Endothelial cell of hepatic sinusoid (primary cell): ENCODE results near the gene CRLF1.

Source experiments
- in situ Hi-C: cut with HindIII; loops from 2 replicates; pipeline ENCODE4 v1.10.0; 2017; ENCODE audit warnings: low sequenced_read_pairs

CRLF1 gene, protein sequence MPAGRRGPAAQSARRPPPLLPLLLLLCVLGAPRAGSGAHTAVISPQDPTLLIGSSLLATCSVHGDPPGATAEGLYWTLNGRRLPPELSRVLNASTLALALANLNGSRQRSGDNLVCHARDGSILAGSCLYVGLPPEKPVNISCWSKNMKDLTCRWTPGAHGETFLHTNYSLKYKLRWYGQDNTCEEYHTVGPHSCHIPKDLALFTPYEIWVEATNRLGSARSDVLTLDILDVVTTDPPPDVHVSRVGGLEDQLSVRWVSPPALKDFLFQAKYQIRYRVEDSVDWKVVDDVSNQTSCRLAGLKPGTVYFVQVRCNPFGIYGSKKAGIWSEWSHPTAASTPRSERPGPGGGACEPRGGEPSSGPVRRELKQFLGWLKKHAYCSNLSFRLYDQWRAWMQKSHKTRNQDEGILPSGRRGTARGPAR

GRCh38 chr19:18606281-18607225 is at the start of gene CRLF1:
TSS of gene CRLF1 (minus strand) at chr19:18606799. CDS start at chr19:18606656, 143 bp downstream.
- in situ Hi-C loops, result no loop called here

GRCh38 chr19:18655173-18655844 is 48.7 kb upstream of the CRLF1 start:
- in situ Hi-C loops, result no loop called here

GRCh38 chr19:18654469-18654868 is 47.9 kb upstream of the CRLF1 start:
- in situ Hi-C loops, result no loop called here

DNA sequence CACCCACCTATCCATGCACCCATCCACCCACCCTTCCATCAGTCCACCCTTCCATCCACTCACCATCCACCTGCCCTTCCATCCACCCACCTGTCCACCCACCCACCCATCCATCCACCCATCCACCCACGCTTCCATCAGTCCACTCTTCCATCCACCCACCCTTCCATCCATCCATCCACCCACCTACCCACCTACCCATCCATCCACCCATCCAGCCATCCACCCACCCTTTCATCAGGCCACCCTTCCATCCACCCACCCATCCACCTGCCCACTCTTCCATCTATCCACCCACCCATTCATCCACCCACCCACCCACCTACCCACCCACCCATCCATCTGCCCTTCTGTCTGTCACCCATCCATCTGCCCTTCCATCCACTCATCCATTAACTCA is 47.3 kb upstream of the CRLF1 start:
- in situ Hi-C loops, result no loop called here

DNA sequence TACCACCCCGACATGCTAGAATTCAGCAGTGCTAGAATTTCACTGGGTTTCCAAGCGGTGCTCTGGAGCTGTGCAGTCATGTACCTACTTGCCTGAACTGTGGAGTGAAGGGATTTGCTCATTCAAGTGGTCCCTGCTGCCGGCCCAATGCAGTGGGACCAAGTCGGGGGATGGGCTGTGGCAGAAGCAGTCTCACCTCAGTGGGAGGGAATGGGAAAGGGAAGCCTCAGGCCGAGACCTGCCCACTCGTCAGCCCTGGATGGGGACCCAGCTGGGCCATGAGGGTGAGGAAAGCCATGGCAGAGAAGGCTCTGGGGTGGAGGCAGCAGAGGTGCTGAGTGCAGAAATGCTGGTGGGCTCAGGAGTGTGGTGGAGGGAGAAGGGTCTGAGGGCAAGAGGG is 45.1 kb upstream of the CRLF1 start:
- in situ Hi-C loops, result no loop called here

DNA sequence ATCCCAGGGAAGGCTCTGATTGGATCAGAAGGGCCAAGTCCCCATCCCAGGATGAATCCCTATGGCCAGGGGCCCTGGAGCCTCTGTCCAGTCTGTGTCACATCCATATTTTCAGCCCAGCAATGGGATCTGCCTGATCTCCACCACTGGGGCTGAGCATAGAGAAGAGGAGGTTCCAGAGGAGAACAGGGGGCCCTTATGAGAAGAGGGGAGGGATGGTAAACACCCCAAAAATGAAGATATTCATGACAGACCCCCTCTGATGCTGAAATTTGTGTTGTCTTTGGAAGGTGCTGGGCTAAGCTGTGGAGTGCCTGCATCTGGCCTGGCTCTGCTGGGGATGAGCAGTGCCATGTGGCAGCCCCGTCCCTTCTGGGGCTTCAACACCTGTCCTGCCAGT is 44.7 kb upstream of the CRLF1 start:
- in situ Hi-C loops, result no loop called here

GRCh38 chr19:18650468-18651041 is 44.0 kb upstream of the CRLF1 start:
- in situ Hi-C loops, result no loop called here

- in situ Hi-C loops, result no loop called here
Measured at GRCh38 chr19:18650021-18650390, 43.4 kb upstream of the CRLF1 start.

GRCh38 chr19:18649371-18650020 is 42.9 kb upstream of the CRLF1 start:
- in situ Hi-C loops, result loop anchor here (5.0 to 10.0 kb wide), 2 partner anchors 108 to 135 kb away; no protein-coding TSS in a partner anchor

GRCh38 chr19:18648973-18649315 is 42.3 kb upstream of the CRLF1 start:
- in situ Hi-C loops, result loop anchor here (5.0 to 10.0 kb wide), 2 partner anchors 108 to 134 kb away; no protein-coding TSS in a partner anchor

DNA sequence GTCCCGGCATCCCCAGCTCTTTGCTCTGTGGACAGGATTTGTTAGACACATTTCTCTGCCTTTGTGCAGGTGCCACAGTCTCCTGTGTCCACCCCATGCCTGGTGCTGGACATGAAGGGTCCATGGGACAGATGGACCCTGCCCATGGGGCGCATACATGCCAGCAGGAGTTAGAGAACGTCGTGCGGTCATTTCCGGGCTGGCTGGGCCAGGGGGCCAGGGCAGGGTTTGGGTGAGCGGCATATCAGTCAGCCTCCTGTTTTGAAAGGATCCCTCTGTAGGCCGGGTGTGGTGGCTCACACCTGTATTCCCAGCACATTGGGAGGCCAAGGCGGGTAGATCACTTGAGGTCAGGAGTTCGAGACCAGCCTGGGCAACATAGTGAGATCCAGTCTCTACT is 41.2 kb upstream of the CRLF1 start:
- in situ Hi-C loops, result loop anchor here (5.0 to 10.0 kb wide), 2 partner anchors 109 to 133 kb away; no protein-coding TSS in a partner anchor

GRCh38 chr19:18647371-18647767 is 40.8 kb upstream of the CRLF1 start:
- in situ Hi-C loops, result loop anchor here (5.0 to 10.0 kb wide), 2 partner anchors 110 to 133 kb away; no protein-coding TSS in a partner anchor

DNA sequence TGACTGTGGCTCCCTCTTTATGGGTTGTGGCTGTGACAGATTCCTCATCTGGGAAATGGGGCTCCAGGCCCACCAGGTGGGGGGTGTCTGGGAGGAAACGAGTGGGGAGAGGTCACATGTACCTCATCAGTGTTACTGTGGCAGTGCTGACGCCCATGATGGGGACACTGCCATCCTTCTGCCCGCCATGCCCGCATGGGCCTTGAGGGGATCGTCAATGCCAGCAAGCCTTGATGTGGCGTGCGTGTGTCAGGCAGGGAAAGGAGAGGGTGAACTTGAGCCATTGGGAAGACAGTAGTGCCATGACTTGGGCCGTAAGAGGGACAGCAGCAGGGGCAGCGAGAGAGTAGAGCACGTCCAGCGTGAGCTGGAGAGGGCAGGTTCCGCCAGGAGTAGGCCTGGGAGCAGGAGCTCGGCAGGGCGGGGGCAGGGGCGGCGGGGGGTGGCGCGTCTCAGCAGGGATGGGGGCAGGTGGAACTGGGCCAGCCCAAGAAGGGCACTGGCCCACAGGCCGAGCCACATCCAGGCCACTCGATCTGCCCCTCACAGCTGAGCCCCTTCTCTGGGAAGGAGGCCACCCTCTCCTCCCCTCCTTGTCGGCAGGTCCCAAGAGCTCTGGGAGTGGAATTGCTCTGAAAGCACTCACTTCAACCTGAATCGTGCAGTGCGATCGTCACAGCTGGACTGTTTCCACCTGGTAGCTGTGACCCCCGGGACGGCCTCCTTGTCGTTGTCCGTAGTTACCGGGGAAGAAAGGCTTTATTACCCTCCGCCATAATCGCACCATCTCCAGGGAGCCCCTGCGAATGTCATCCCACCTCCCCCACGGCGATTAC is 40.2 kb upstream of the CRLF1 start:
- in situ Hi-C loops, result loop anchor here (5.0 to 10.0 kb wide), 2 partner anchors 111 to 132 kb away; no protein-coding TSS in a partner anchor

GRCh38 chr19:18645035-18645511 is 38.5 kb upstream of the CRLF1 start:
- in situ Hi-C loops, result loop anchor here (5.0 to 10.0 kb wide), 2 partner anchors 112 to 130 kb away; no protein-coding TSS in a partner anchor

GRCh38 chr19:18644196-18645034 is 37.8 kb upstream of the CRLF1 start:
- in situ Hi-C loops, result loop anchor here (5.0 to 10.0 kb wide), 2 partner anchors 113 to 130 kb away; no protein-coding TSS in a partner anchor

DNA sequence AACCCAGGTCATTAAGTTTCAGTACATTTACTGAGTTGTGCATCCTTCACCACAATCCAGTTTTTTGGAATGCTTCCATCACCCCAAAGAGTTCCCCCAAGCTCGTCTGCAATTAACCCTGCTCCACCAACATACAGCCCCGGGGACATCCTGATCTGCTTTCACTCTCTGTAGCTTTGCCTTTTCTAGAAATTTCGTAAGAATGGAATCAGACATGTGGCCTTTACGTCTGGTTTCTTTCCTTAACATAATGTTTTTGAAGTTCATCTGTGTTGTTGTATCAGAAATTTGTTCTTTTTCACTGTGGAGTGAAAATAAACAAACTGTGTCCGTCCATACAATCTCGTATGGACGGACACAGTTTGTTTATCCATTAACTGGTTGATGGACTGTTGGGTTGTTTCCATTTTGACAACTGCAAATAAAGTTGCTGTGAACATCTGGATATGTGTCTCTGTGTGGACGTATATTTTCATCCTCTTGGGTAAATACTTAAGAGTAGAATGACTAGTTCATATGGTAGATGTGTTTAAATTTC is 33.2 kb upstream of the CRLF1 start:
- in situ Hi-C loops, result loop anchor here (10.0 kb wide), 1 partner anchor 125 kb away; no protein-coding TSS in a partner anchor
